Activated CD4-positive, CD25-positive, alpha-beta regulatory T cell treated with anti-CD3 and anti-CD28 coated beads, Interleukin-2, amount 50 U/mL, for 72 hours (primary cell): ENCODE data around the gene C1D.
"Not testable (repeated sequence)": the region's sequence is repeated elsewhere in the genome, so short reads cannot be mapped to it uniquely, and the experiment has no call there.

Experiments
- DNase-seq: peaks from one replicate; pipeline ENCODE4 v3.0.0; 2021

Gene C1D

GRCh38 chr2:67997903-67998302, 64.9 kb downstream of the C1D start:
- DNase-seq: no peak

GRCh38 chr2:67997528-67997900, 65.3 kb downstream of the C1D start:
- no peak for DNase-seq

GRCh38 chr2:67996772-67997527, 65.9 kb downstream of the C1D start:
- DNase-seq: no peak

- no peak for DNase-seq
Measured at GRCh38 chr2:67994716-67995115, 68.1 kb downstream of the C1D start.

- not testable (repeated sequence) for DNase-seq
Measured at GRCh38 chr2:67994069-67994468, 68.7 kb downstream of the C1D start.

GRCh38 chr2:67993329-67993728, 69.5 kb downstream of the C1D start:
- DNase-seq: no peak

- DNase-seq: no peak
Measured at GRCh38 chr2:67991456-67991855, 71.3 kb downstream of the C1D start.
